Memory B cell (primary cell): Measurements from ENCODE around the gene SPRN.
"Not testable (repeated sequence)": the region's sequence is repeated elsewhere in the genome, so short reads cannot be mapped to it uniquely, and the experiment has no call there.

Experiments used
- ATAC-seq: fragments of 150-1000 bp; cut with Tn5 transposase; 2 replicates; pipeline ENCODE4 v1.10.0; 2021; ENCODE audit warnings: low read depth, mild to moderate bottlenecking, moderate library complexity
- DNase-seq, 2 donors: peaks; one replicate each; pipeline ENCODE4 v3.0.0; 2022; ENCODE audit warnings: low spot score in 2 of 2
- H3K27ac Mint-ChIP-seq: one replicate; pipeline ENCODE4 v1.8.0; 2022; ENCODE audit warnings: mild to moderate bottlenecking, moderate library complexity, mixed read lengths
- H3K27me3 Mint-ChIP-seq: one replicate; pipeline ENCODE4 v1.8.0; 2022; ENCODE audit warnings: mixed read lengths
- H3K36me3 Mint-ChIP-seq: one replicate; pipeline ENCODE4 v1.8.0; 2022; ENCODE audit warnings: mild to moderate bottlenecking, mixed read lengths
- H3K4me1 Mint-ChIP-seq: one replicate; pipeline ENCODE4 v1.8.0; 2022; ENCODE audit warnings: mixed read lengths
- H3K4me3 Mint-ChIP-seq: one replicate; pipeline ENCODE4 v1.8.0; 2022; ENCODE audit warnings: mild to moderate bottlenecking, moderate library complexity, mixed read lengths
- H3K9me3 Mint-ChIP-seq: one replicate; pipeline ENCODE4 v1.8.0; 2022; ENCODE audit warnings: mixed read lengths

Gene SPRN

GRCh38 chr10:133448120-133448519 is 23.7 kb upstream of the SPRN start:
- no peak for ATAC-seq
- H3K4me3 Mint-ChIP-seq = no peak overlapping the region
- peaks cover 16% of the 10 kb centered on the region for H3K9me3 Mint-ChIP-seq
- H3K27me3 Mint-ChIP-seq = peaks cover 6% of the 10 kb centered on the region
- peaks cover 25% of the 10 kb centered on the region for H3K36me3 Mint-ChIP-seq
- no peak overlapping the region for H3K27ac Mint-ChIP-seq
- no peak for DNase-seq
- H3K4me1 Mint-ChIP-seq = no peaks in the 10 kb centered on the region

GRCh38 chr10:133446979-133447378 is 22.6 kb upstream of the SPRN start:
- peaks cover 2% of the 10 kb centered on the region for H3K4me1 Mint-ChIP-seq
- no peak overlapping the region for H3K27ac Mint-ChIP-seq
- ATAC-seq = no peak
- DNase-seq = no peak
- peaks cover 16% of the 10 kb centered on the region for H3K9me3 Mint-ChIP-seq
- peaks cover 25% of the 10 kb centered on the region for H3K36me3 Mint-ChIP-seq
- H3K27me3 Mint-ChIP-seq = peaks cover 6% of the 10 kb centered on the region
- no peak overlapping the region for H3K4me3 Mint-ChIP-seq

GRCh38 chr10:133445751-133446708 is 21.6 kb upstream of the SPRN start:
- Mint-ChIP-seq H3K27ac (no peak overlapping the region), H3K36me3 (peaks cover 25% of the 10 kb centered on the region), H3K9me3 (peaks cover 16% of the 10 kb centered on the region), H3K4me3 (no peak overlapping the region), H3K27me3 (peaks cover 6% of the 10 kb centered on the region), H3K4me1 (peaks cover 2% of the 10 kb centered on the region)
- ATAC-seq = no peak
- DNase-seq = no peak

- H3K27ac Mint-ChIP-seq = no peak overlapping the region
- peaks cover 25% of the 10 kb centered on the region for H3K36me3 Mint-ChIP-seq
- peaks cover 16% of the 10 kb centered on the region for H3K9me3 Mint-ChIP-seq
- no peak overlapping the region for H3K4me3 Mint-ChIP-seq
- ATAC-seq = no peak
- DNase-seq = no peak
- peaks cover 6% of the 10 kb centered on the region for H3K27me3 Mint-ChIP-seq
- peaks cover 2% of the 10 kb centered on the region for H3K4me1 Mint-ChIP-seq
Measured at GRCh38 chr10:133445268-133445732, 20.9 kb upstream of the SPRN start.

GRCh38 chr10:133444342-133445267 is 20.2 kb upstream of the SPRN start:
- no peak for ATAC-seq
- no peak overlapping the region for H3K27ac Mint-ChIP-seq
- DNase-seq = no peak
- H3K4me3 Mint-ChIP-seq = no peak overlapping the region
- H3K27me3 Mint-ChIP-seq = peaks cover 6% of the 10 kb centered on the region
- H3K9me3 Mint-ChIP-seq = peaks cover 16% of the 10 kb centered on the region
- peaks cover 25% of the 10 kb centered on the region for H3K36me3 Mint-ChIP-seq
- peaks cover 2% of the 10 kb centered on the region for H3K4me1 Mint-ChIP-seq

- Mint-ChIP-seq H3K4me3 (no peak overlapping the region), H3K27me3 (peaks cover 4% of the 10 kb centered on the region), H3K36me3 (peaks cover 23% of the 10 kb centered on the region), H3K4me1 (peaks cover 6% of the 10 kb centered on the region), H3K9me3 (peaks cover 12% of the 10 kb centered on the region), H3K27ac (no peak overlapping the region)
- DNase-seq (peak in 1 of 2 donors; percentile 7), ATAC-seq (no peak)
Measured at GRCh38 chr10:133442967-133443924, 18.8 kb upstream of the SPRN start.

- Mint-ChIP-seq H3K4me3 (no peak overlapping the region), H3K27ac (no peak overlapping the region)
Measured at GRCh38 chr10:133442191-133442966, 18.0 kb upstream of the SPRN start.

GRCh38 chr10:133441780-133442179 is 17.4 kb upstream of the SPRN start:
- Mint-ChIP-seq H3K4me1 (peaks cover 9% of the 10 kb centered on the region), H3K9me3 (peaks cover 3% of the 10 kb centered on the region), H3K36me3 (peaks cover 13% of the 10 kb centered on the region), H3K27me3 (peaks cover 4% of the 10 kb centered on the region), H3K27ac (no peak overlapping the region), H3K4me3 (no peak overlapping the region)
- no peak for ATAC-seq
- no peak for DNase-seq

More at GRCh38 chr10:133442191-133442966, 18.0 kb upstream of the SPRN start:
- peaks cover 9% of the 10 kb centered on the region for H3K4me1 Mint-ChIP-seq
- H3K36me3 Mint-ChIP-seq = peaks cover 17% of the 10 kb centered on the region
- ATAC-seq (no peak), DNase-seq (peak in 1 of 2 donors; percentile 8)
- H3K9me3 Mint-ChIP-seq = peaks cover 5% of the 10 kb centered on the region
- H3K27me3 Mint-ChIP-seq = peaks cover 4% of the 10 kb centered on the region

GRCh38 chr10:133441356-133441755 is 16.9 kb upstream of the SPRN start:
- H3K9me3 Mint-ChIP-seq, H3K27me3 Mint-ChIP-seq, ATAC-seq, DNase-seq, H3K4me3 Mint-ChIP-seq, H3K27ac Mint-ChIP-seq, H3K4me1 Mint-ChIP-seq: not testable (repeated sequence)
- H3K36me3 Mint-ChIP-seq = peaks cover 10% of the 10 kb centered on the region

GRCh38 chr10:133440633-133441285 is 16.3 kb upstream of the SPRN start:
- H3K27ac Mint-ChIP-seq = no peak overlapping the region
- no peaks in the 10 kb centered on the region for H3K9me3 Mint-ChIP-seq
- H3K4me3 Mint-ChIP-seq = no peak overlapping the region
- peaks cover 9% of the 10 kb centered on the region for H3K4me1 Mint-ChIP-seq
- DNase-seq (no peak), ATAC-seq (no peak)
- peaks cover 4% of the 10 kb centered on the region for H3K27me3 Mint-ChIP-seq
- H3K36me3 Mint-ChIP-seq = peaks cover 10% of the 10 kb centered on the region

- H3K9me3 Mint-ChIP-seq = peaks cover 3% of the 10 kb centered on the region
- no peak overlapping the region for H3K4me3 Mint-ChIP-seq
- peaks cover 9% of the 10 kb centered on the region for H3K4me1 Mint-ChIP-seq
- H3K27ac Mint-ChIP-seq = no peak overlapping the region
- DNase-seq = no peak
- H3K27me3 Mint-ChIP-seq = peaks cover 2% of the 10 kb centered on the region
- H3K36me3 Mint-ChIP-seq = peaks cover 7% of the 10 kb centered on the region
- no peak for ATAC-seq
Measured at GRCh38 chr10:133439517-133440461, 15.4 kb upstream of the SPRN start.
